Measurements from ENCODE around the gene PTPRK.

DNA sequence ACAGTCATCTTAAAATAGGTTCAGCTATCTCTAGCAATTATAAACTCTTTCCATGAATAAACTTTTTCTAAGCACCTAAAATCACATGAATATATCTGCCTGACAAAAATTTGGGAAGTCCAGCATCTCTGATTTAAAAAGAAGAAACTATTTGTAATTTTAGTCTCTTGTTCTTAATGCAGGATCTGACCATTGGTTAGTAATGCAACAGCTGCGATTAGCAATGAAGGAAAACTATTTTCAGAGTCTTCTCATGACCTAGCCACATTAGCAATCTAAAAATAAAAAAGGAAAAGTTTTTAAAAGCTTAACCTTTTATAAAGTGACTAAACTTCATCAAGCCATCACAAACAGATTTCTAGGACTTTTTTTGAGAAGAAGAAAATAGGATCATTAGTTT is 97.5 kb downstream of the PTPRK start:
- TF ChIP-seq, protein P1, sequence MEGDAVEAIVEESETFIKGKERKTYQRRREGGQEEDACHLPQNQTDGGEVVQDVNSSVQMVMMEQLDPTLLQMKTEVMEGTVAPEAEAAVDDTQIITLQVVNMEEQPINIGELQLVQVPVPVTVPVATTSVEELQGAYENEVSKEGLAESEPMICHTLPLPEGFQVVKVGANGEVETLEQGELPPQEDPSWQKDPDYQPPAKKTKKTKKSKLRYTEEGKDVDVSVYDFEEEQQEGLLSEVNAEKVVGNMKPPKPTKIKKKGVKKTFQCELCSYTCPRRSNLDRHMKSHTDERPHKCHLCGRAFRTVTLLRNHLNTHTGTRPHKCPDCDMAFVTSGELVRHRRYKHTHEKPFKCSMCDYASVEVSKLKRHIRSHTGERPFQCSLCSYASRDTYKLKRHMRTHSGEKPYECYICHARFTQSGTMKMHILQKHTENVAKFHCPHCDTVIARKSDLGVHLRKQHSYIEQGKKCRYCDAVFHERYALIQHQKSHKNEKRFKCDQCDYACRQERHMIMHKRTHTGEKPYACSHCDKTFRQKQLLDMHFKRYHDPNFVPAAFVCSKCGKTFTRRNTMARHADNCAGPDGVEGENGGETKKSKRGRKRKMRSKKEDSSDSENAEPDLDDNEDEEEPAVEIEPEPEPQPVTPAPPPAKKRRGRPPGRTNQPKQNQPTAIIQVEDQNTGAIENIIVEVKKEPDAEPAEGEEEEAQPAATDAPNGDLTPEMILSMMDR (IDR thresholded peaks at IDR 0.05): no peak
- no peak for TF ChIP-seq POLR2A (IDR thresholded peaks at IDR 0.05)

All from lower leg skin (tissue), 3 donors.